ENCODE data around the gene TIMM10. TPM values are rescaled to one million over a fixed set of nuclear protein-coding genes. Genes with fewer than 3 reads are reported as not detected.

TIMM10 gene
- total RNA-seq, 1 donor from 2014 or later, result 54.5 TPM

Other genes with a start within 250 kb of the TIMM10 start
- gene TNKS1BP1, start 205.8 kb downstream of the TIMM10 start, total RNA-seq, result 152 and 169 TPM in 2 replicates
- gene SSRP1, start 194.9 kb downstream of the TIMM10 start, total RNA-seq, result 97.4 and 99.4 TPM in 2 replicates
- not detected in 2 replicates for gene P2RX3, start 192.4 kb downstream of the TIMM10 start, total RNA-seq
- gene PRG3, start 149.6 kb downstream of the TIMM10 start, total RNA-seq, result not detected in 2 replicates
- not detected in 2 replicates for gene PRG2, start 140.1 kb downstream of the TIMM10 start, total RNA-seq
- 14.9 and 17.1 TPM in 2 replicates for gene SLC43A3, start 103.6 kb downstream of the TIMM10 start, total RNA-seq
- 0.81 and 0.84 TPM in 2 replicates for gene RTN4RL2, start 70.2 kb downstream of the TIMM10 start, total RNA-seq
- 14.3 and 16.2 TPM in 2 replicates for gene SLC43A1, start 15.1 kb downstream of the TIMM10 start, total RNA-seq
- gene SMTNL1, start 6.8 kb upstream of the TIMM10 start, total RNA-seq, result not detected in 2 replicates
- 58.9 and 62.5 TPM in 2 replicates for gene UBE2L6, start 36.9 kb upstream of the TIMM10 start, total RNA-seq
- 19.9 and 21.9 TPM in 2 replicates for gene SERPING1, start 66.9 kb upstream of the TIMM10 start, total RNA-seq
- gene YPEL4, start 119.2 kb upstream of the TIMM10 start, total RNA-seq, result 0.24 and 0.35 TPM in 2 replicates
- 12.6 and 14.4 TPM in 2 replicates for gene CLP1, start 127.0 kb upstream of the TIMM10 start, total RNA-seq
- gene ZDHHC5, start 137.4 kb upstream of the TIMM10 start, total RNA-seq, result 60.5 and 78.0 TPM in 2 replicates
- 18.5 and 20.4 TPM in 2 replicates for gene MED19, start 181.5 kb upstream of the TIMM10 start, total RNA-seq
- gene TMX2, start 181.8 kb upstream of the TIMM10 start, total RNA-seq, result 61.9 and 62.2 TPM in 2 replicates
- gene SELENOH, start 210.7 kb upstream of the TIMM10 start, total RNA-seq, result 103 and 122 TPM in 2 replicates
- not detected in 2 replicates for gene BTBD18, start 221.1 kb upstream of the TIMM10 start, total RNA-seq
- gene CTNND1, start 231.0 kb upstream of the TIMM10 start, total RNA-seq, result 181 and 183 TPM in 2 replicates